Mucosa of descending colon (tissue), 3 donors: ENCODE measurements around the gene LYPD6. TPM values are rescaled to one million over a fixed set of nuclear protein-coding genes. Genes with fewer than 3 reads are reported as not detected.

Experiments
- ATAC-seq: fragments of 200-7000 bp; cut with Tn5 transposase; one replicate; pipeline ENCODE4 v1.9.1; 2020; ENCODE audit warnings: mild to moderate bottlenecking, moderate library complexity
- DNase-seq, 3 donors: peaks; one replicate each; pipeline ENCODE4 v3.0.0-alpha.2; 2020
- H3K36me3 ChIP-seq: fragments of 200-600 bp; one replicate; pipeline ENCODE4 v1.8.0; 2021; ENCODE audit warnings: low read depth, mild to moderate bottlenecking
- H3K4me1 ChIP-seq: fragments of 200-600 bp; one replicate; pipeline ENCODE4 v1.8.0; 2021; ENCODE audit warnings: low read depth, mild to moderate bottlenecking
- H3K4me3 ChIP-seq: fragments of 200-600 bp; one replicate; pipeline ENCODE4 v1.8.0; 2021; ENCODE audit warnings: mild to moderate bottlenecking
- H3K9me3 ChIP-seq: fragments of 200-600 bp; one replicate; pipeline ENCODE4 v1.8.0; 2021; ENCODE audit warnings: mild to moderate bottlenecking
- intact Hi-C, 2 donors: fragments of 100-400 bp; cut with DNase I in 1 of 2; cut with micrococcal nuclease in 1 of 2; formaldehyde crosslinking; loops; one replicate each; pipeline versions ENCODE4 v1.11.0 to v1.11.1; 2022; cut with DNase I, micrococcal nuclease
- total RNA-seq, 3 donors: library from RNA; stranded (reverse); fragmentation: NEBNext Ultra II Directional in 2 of 3; extraction: Animal tissue kit (Norgen Biotek cat#: 25700) in 2 of 3; gene quantifications; one replicate each; pipeline versions ENCODE4 v1.2.1 to v1.2.4, GENCODE V29; 2021 to 2023
- TF ChIP-seq, protein P1 (sequence below): fragments of 200-600 bp; IDR thresholded peaks from one replicate; pipeline ENCODE4 v1.8.0; 2022; ENCODE audit warnings: antibody characterized with exemption, mild to moderate bottlenecking
- donor health status: DM: no; HTN: no; CAD: no; lungs with moderate emphysema.
- donor health status: DM: no; HTN: no; CAD: no.
- donor health status: DM: no; HTN: yes; CAD: no.

Gene LYPD6
- total RNA-seq, 3 donors from 2014 or later: 2.0 to 2.4 (median 2.2) TPM

- Histone ChIP-seq H3K9me3 (no peaks in the 10 kb centered on the region), H3K4me1 (no peaks in the 10 kb centered on the region), H3K4me3 (no peak overlapping the region), H3K36me3 (no peaks in the 10 kb centered on the region)
- ATAC-seq (no peak), DNase-seq (no peak)
- TF ChIP-seq, protein P1, sequence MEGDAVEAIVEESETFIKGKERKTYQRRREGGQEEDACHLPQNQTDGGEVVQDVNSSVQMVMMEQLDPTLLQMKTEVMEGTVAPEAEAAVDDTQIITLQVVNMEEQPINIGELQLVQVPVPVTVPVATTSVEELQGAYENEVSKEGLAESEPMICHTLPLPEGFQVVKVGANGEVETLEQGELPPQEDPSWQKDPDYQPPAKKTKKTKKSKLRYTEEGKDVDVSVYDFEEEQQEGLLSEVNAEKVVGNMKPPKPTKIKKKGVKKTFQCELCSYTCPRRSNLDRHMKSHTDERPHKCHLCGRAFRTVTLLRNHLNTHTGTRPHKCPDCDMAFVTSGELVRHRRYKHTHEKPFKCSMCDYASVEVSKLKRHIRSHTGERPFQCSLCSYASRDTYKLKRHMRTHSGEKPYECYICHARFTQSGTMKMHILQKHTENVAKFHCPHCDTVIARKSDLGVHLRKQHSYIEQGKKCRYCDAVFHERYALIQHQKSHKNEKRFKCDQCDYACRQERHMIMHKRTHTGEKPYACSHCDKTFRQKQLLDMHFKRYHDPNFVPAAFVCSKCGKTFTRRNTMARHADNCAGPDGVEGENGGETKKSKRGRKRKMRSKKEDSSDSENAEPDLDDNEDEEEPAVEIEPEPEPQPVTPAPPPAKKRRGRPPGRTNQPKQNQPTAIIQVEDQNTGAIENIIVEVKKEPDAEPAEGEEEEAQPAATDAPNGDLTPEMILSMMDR: no peak
- intact Hi-C loops: no loop called here
These were observed 3.8 kb downstream of the LYPD6 start for GRCh38 chr2:149334156-149334555.

DNA sequence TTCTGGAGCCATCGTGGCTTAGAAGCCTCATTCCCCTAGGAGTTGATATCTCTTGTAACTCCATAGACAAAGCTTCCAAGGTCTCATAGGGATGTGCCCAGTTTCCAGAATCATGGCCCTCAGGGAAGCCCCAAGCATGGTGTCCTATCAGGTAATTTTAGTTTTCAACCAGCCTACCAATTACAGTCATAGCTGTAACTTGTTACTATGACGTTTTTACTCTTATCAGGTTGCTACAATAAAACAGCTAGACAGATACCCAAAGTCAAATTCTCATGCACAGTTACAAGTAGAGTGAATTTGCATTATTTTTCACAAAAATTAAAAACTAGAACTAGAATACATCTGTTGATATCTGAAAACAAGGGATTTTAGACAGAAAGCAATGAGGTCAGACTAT is 8.9 kb downstream of the LYPD6 start:
- intact Hi-C loops: no loop called here

GRCh38 chr2:149342509-149342908 is 12.1 kb downstream of the LYPD6 start:
- no peaks in the 10 kb centered on the region for H3K36me3 ChIP-seq
- TF ChIP-seq, protein P1: no peak

More for the DNA sequence above, 8.9 kb downstream of the LYPD6 start:
- Histone ChIP-seq H3K4me3 (no peak overlapping the region), H3K9me3 (no peaks in the 10 kb centered on the region), H3K4me1 (no peaks in the 10 kb centered on the region), H3K36me3 (no peaks in the 10 kb centered on the region)
- ATAC-seq (no peak), DNase-seq (no peak)
- TF ChIP-seq, protein P1: no peak

DNA sequence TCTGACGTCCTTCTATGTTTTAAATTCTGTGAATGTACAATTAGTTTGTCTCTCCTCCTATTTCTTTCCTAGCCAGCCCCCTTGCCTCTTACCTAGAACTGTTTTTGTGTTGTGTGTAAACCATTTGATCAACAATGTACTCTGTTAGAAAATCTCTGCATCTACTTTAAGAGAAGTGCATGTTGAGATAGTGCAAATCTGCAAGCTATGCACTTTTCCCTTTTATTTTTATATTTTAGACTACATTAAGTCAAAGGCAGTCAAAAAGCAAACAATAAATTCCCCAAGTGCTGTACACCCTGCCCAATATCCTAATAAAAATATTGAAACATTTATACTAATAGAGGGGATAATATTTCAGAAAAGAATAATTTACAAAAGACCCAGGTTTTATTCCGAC is 13.7 kb downstream of the LYPD6 start:
- TF ChIP-seq, protein P1: no peak
- no peaks in the 10 kb centered on the region for H3K9me3 ChIP-seq
- no peak for ATAC-seq
- no peak overlapping the region for H3K4me3 ChIP-seq
- no peak for DNase-seq
- H3K4me1 ChIP-seq: no peaks in the 10 kb centered on the region
- no peaks in the 10 kb centered on the region for H3K36me3 ChIP-seq
- intact Hi-C loops: no loop called here

More at GRCh38 chr2:149342509-149342908, 12.1 kb downstream of the LYPD6 start:
- Histone ChIP-seq H3K4me1 (no peaks in the 10 kb centered on the region), H3K4me3 (no peak overlapping the region), H3K9me3 (no peaks in the 10 kb centered on the region)
- ATAC-seq: no peak
- intact Hi-C loops: no loop called here
- no peak for DNase-seq

- H3K4me3 ChIP-seq: no peak overlapping the region
- no peaks in the 10 kb centered on the region for H3K36me3 ChIP-seq
- DNase-seq (peak in 1 of 3 donors; percentile 10), ATAC-seq (peak; percentile 52)
- H3K9me3 ChIP-seq: no peaks in the 10 kb centered on the region
- TF ChIP-seq, protein P1: no peak
- H3K4me1 ChIP-seq: no peaks in the 10 kb centered on the region
- intact Hi-C loops: no loop called here
These were observed 15.9 kb downstream of the LYPD6 start for GRCh38 chr2:149346272-149346671.

DNA sequence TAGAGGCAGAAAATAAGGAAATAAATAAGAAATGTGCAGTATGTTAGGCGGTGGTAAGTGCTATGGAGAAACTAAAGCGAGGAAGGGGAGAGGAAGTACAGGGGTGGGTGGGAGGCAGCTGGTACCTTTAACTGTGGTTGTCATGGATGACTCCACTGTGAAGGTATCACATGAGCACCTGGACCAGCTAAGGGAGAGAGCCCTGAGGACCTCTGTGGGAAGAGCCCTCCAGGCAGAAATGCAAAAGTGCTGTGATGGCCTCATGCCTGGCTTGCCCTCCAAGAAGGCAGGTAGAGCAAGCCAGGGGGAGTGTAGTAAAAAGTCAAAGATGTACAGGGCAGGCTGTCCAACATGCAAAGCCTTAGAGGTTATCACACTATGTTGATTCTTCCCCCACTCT is 17.9 kb downstream of the LYPD6 start:
- intact Hi-C loops: no loop called here

More for the DNA sequence above, 17.9 kb downstream of the LYPD6 start:
- Histone ChIP-seq H3K4me1 (no peaks in the 10 kb centered on the region), H3K9me3 (no peaks in the 10 kb centered on the region), H3K36me3 (no peaks in the 10 kb centered on the region), H3K4me3 (no peak overlapping the region)
- no peak for ATAC-seq
- TF ChIP-seq, protein P1: no peak
- DNase-seq: no peak
